A549 treated with CORT108297 at 1 μM for 4 hours (cell line): ENCODE data around the gene IRF5. TPM values are rescaled to one million over a fixed set of nuclear protein-coding genes. Genes with fewer than 3 reads are reported as not detected.

ENCODE experiments used
- total RNA-seq: library from RNA; stranded (reverse); fragments of 200-300 nt; extraction: Qiagen RNA extraction; gene quantifications from 5 replicates; pipeline ENCODE4 v1.2.3, GENCODE V29; 2022

Gene IRF5, protein sequence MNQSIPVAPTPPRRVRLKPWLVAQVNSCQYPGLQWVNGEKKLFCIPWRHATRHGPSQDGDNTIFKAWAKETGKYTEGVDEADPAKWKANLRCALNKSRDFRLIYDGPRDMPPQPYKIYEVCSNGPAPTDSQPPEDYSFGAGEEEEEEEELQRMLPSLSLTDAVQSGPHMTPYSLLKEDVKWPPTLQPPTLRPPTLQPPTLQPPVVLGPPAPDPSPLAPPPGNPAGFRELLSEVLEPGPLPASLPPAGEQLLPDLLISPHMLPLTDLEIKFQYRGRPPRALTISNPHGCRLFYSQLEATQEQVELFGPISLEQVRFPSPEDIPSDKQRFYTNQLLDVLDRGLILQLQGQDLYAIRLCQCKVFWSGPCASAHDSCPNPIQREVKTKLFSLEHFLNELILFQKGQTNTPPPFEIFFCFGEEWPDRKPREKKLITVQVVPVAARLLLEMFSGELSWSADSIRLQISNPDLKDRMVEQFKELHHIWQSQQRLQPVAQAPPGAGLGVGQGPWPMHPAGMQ
- total RNA-seq, result 11.4 to 17.4 TPM (median 14.5 TPM) in 5 replicates

DNA sequence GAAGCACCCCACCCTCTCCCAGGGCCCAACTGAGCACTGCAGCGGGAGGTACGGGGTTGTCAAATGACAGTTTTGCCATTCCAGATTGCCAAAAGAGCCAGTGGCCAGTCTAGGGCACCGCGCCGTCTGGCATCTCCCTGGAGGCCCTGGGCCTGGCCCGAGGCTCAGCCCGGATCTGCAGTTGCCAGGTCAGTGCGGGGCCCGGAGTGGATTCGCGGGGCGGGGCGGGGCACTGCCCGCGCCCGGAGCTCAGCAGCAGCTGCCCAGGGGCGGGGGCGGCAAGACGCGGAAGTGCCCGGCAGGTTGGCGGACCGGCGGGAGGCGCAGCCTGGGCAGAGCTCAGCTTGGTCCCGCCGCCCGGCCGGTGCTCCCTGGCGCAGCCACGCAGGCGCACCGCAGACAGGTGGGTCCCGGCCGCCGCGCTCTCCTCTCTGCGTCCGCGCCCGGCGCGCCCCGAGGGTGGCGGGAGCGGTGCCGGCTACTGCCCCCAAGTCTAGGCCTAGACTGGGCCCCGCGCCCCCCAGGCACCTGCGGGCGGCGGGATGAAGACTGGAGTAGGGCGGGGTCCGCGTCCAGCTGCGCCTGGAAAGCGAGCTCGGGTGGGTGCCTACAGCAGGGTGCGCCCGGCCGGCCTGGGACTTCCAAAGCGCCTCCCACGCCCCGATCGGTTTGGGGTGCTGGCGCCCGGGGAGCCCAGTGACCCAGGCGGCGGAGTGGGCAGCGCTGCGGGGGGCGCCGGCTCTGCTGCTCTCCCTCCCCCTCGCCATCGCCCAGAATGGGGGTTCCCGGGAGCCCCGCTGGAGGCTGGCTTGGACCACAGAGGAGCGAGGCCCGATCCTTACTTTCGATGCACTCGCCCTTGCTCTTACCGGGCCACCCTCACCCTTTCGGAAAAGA lies at the start of gene IRF5:
Gene IRF5, plus strand, starts transcription at position 281 of the 897 bp plus-strand sequence. CDS start 4,155 bp downstream, outside the sequence.

DNA sequence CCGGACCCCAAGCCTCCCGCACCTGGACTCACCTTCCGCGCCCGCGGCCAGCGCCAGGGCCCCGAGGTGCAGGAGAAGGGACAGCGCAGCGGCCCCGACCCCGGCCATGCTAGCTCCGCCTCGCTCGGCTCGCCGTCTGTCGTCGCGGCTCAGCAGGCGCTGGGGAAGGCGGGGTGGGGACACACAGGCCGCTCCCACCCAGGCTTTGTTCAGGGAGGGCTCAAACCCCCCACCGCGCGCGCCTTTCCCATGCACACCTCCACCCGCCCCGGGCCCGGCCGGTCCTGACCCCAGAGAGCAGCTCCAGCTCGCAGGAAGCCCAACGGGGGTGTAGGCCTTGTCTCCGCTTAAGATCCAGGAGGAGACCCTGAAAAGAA lies 27.2 kb upstream of the IRF5 start, which contains the start of gene KCP:
Gene KCP, minus strand, starts transcription at position 141 of the 377 bp plus-strand sequence. Its CDS starts 33 bp downstream, at position 108.

Other genes with a start within 250 kb of the IRF5 start
- 121 to 210 TPM (median 148 TPM) in 5 replicates for gene CALU, start 198.6 kb upstream of the IRF5 start, total RNA-seq
- not detected in 5 replicates for gene OPN1SW, start 162.1 kb upstream of the IRF5 start, total RNA-seq
- gene CCDC136, start 146.0 kb upstream of the IRF5 start, total RNA-seq, result 1.7 to 3.0 TPM (median 2.4 TPM) in 5 replicates
- gene FLNC, start 107.5 kb upstream of the IRF5 start, total RNA-seq, result 3.9 to 6.9 TPM (median 4.9 TPM) in 5 replicates
- gene ATP6V1F, start 75.1 kb upstream of the IRF5 start, total RNA-seq, result 246 to 264 TPM (median 254 TPM) in 5 replicates
- 0.14 to 0.25 TPM (median 0.22 TPM) in 5 replicates for gene KCP, start 27.2 kb upstream of the IRF5 start, total RNA-seq
- gene TNPO3, start 117.2 kb downstream of the IRF5 start, total RNA-seq, result 40.1 to 45.6 TPM (median 42.4 TPM) in 5 replicates
- gene TSPAN33, start 206.8 kb downstream of the IRF5 start, total RNA-seq, result 5.3 to 6.8 TPM (median 6.0 TPM) in 5 replicates